GM12891 (cell line): Measurements from ENCODE around the gene TSPAN9.

Source experiments
- POLR2A ChIP-seq: IDR thresholded peaks from 2 replicates; pipeline ENCODE4 v1.6.1; 2011; ENCODE audit warnings: low read depth, low read length, control low read depth
- POLR2AphosphoS5 ChIP-seq: IDR thresholded peaks from 2 replicates; pipeline ENCODE4 v1.6.1; 2011; ENCODE audit warnings: low read depth, low read length, control low read depth
- POU2F2 ChIP-seq: IDR thresholded peaks from 2 replicates; pipeline ENCODE4 v1.6.1; 2011; ENCODE audit warnings: low read depth, mild to moderate bottlenecking, control low read depth, low read length, moderate library complexity
- TAF1 ChIP-seq: IDR thresholded peaks from 2 replicates; pipeline ENCODE4 v1.6.1; 2011; ENCODE audit warnings: low read depth, low read length, control low read depth

GRCh38 chr12:3213768-3214167 is 136.6 kb downstream of the TSPAN9 start:
- no peak for TF ChIP-seq POLR2AphosphoS5
- no peak for TF ChIP-seq TAF1
- TF ChIP-seq POLR2A: no peak
- no peak for TF ChIP-seq POU2F2
